GM23338 (cell line): ENCODE measurements around the gene TTC33. TPM values are rescaled to one million over a fixed set of nuclear protein-coding genes. Genes with fewer than 3 reads are reported as not detected.

Experiments used
- ATAC-seq: fragments of 200-7000 bp; cut with Tn5 transposase; 3 replicates; pipeline ENCODE4 v1.9.1; 2020
- DNase-seq: peaks from one replicate; pipeline ENCODE4 v3.0.0-alpha.2; 2015; ENCODE audit warnings: low spot score
- H2AFZ ChIP-seq: fragments of 200-600 bp; sonication (generic); 2 replicates; pipeline ENCODE4 v1.8.0; 2016; ENCODE audit warnings: antibody characterized with exemption, mild to moderate bottlenecking, moderate library complexity
- H3F3A ChIP-seq: fragments of 200-600 bp; sonication (generic); replicated peaks from 2 replicates; pipeline ENCODE4 v1.8.0; 2017; ENCODE audit warnings: antibody characterized with exemption, mixed run types, low read depth
- H3K27ac ChIP-seq: fragments of 200-600 bp; sonication (generic); 2 replicates; pipeline ENCODE4 v1.6.1; 2016; ENCODE audit warnings: low read depth
- H3K27me3 ChIP-seq: fragments of 200-600 bp; sonication (generic); 2 replicates; pipeline ENCODE4 v1.8.0; 2016; ENCODE audit warnings: mild to moderate bottlenecking, mixed run types, moderate library complexity; ENCODE audit not compliant: insufficient read depth
- H3K36me3 ChIP-seq: fragments of 200-600 bp; sonication (generic); 2 replicates; pipeline ENCODE4 v1.8.0; 2016; ENCODE audit warnings: mild to moderate bottlenecking; ENCODE audit not compliant: insufficient read depth
- H3K4me1 ChIP-seq: fragments of 200-600 bp; sonication (generic); 2 replicates; pipeline ENCODE4 v1.8.0; 2016; ENCODE audit warnings: mild to moderate bottlenecking, moderate library complexity; ENCODE audit not compliant: insufficient read depth
- H3K4me2 ChIP-seq: fragments of 200-600 bp; sonication (generic); 2 replicates; pipeline ENCODE4 v1.7.1; 2017; ENCODE audit warnings: mixed run types
- H3K4me3 ChIP-seq: fragments of 200-600 bp; sonication (generic); 2 replicates; pipeline ENCODE4 v1.6.1; 2016; ENCODE audit warnings: mixed run types
- H3K79me2 ChIP-seq: fragments of 200-600 bp; sonication (generic); replicated peaks from 2 replicates; pipeline ENCODE4 v1.8.0; 2017; ENCODE audit warnings: mild to moderate bottlenecking; ENCODE audit not compliant: insufficient read depth
- H3K9me2 ChIP-seq: fragments of 200-600 bp; sonication (generic); 2 replicates; pipeline ENCODE4 v1.8.0; 2017; ENCODE audit not compliant: insufficient read depth
- H4K20me1 ChIP-seq: fragments of 200-600 bp; sonication (generic); replicated peaks from 2 replicates; pipeline ENCODE4 v1.8.0; 2017; ENCODE audit warnings: mild to moderate bottlenecking; ENCODE audit not compliant: insufficient read depth
- H3K27ac Mint-ChIP-seq: 2 replicates; pipeline ENCODE4 v1.8.0; 2020; ENCODE audit warnings: inconsistent platforms, mild to moderate bottlenecking, moderate library complexity, mixed read lengths
- H3K27me3 Mint-ChIP-seq: 3 replicates; pipeline ENCODE4 v1.8.0; 2022; ENCODE audit warnings: low read depth, mild to moderate bottlenecking, moderate library complexity, mixed read lengths, inconsistent platforms; ENCODE audit not compliant: insufficient read depth, poor library complexity
- H3K36me3 Mint-ChIP-seq: 3 replicates; pipeline ENCODE4 v1.8.0; 2021; ENCODE audit warnings: low read depth, mild to moderate bottlenecking, inconsistent platforms, moderate library complexity, mixed read lengths
- H3K4me1 Mint-ChIP-seq: 3 replicates; pipeline ENCODE4 v1.8.0; 2020; ENCODE audit warnings: mild to moderate bottlenecking, inconsistent platforms, mixed read lengths
- H3K4me3 Mint-ChIP-seq: 3 replicates; pipeline ENCODE4 v1.8.0; 2021; ENCODE audit warnings: moderate library complexity, mild to moderate bottlenecking, inconsistent platforms, mixed read lengths
- H3K9me3 Mint-ChIP-seq: 3 replicates; pipeline ENCODE4 v1.8.0; 2020; ENCODE audit warnings: moderate library complexity, mild to moderate bottlenecking, inconsistent platforms, mixed read lengths
- CREB1 ChIP-seq: fragments of 250-450 bp; sonication (Bioruptor Pico); IDR thresholded peaks from 2 replicates; pipeline ENCODE4 v1.5.0; 2020; ENCODE audit warnings: low read depth, mild to moderate bottlenecking, moderate library complexity
- EZH2 ChIP-seq: fragments of 200-600 bp; sonication (generic); IDR thresholded peaks from one replicate; pipeline ENCODE4 v1.8.0; 2017; ENCODE audit warnings: antibody characterized with exemption, mild to moderate bottlenecking, low read depth; ENCODE audit not compliant: unreplicated experiment
- JUNB ChIP-seq: IDR thresholded peaks from one replicate; pipeline ENCODE4 v1.6.1; 2016; ENCODE audit warnings: antibody characterized with exemption; ENCODE audit not compliant: unreplicated experiment
- NANOG ChIP-seq: IDR thresholded peaks from 2 replicates; pipeline ENCODE4 v1.6.1; 2016; ENCODE audit warnings: antibody characterized with exemption, borderline replicate concordance
- STAT1 ChIP-seq: IDR thresholded peaks from one replicate; pipeline ENCODE4 v1.6.1; 2016; ENCODE audit warnings: antibody characterized with exemption; ENCODE audit not compliant: unreplicated experiment
- ZNF114 ChIP-seq: fragments of 250-450 bp; sonication (Bioruptor Pico); IDR thresholded peaks from 2 replicates; pipeline ENCODE4 v1.5.0; 2020; ENCODE audit warnings: mild to moderate bottlenecking, moderate library complexity
- ZNF331 ChIP-seq: fragments of 250-450 bp; sonication (Bioruptor Pico); IDR thresholded peaks from 2 replicates; pipeline ENCODE4 v1.5.0; 2020; ENCODE audit warnings: low read depth, mild to moderate bottlenecking, moderate library complexity
- polyA plus RNA-seq: library from polyadenylated mRNA; unstranded; fragments of >200 nt; fragmentation: Nextera tagmentation; extraction: Ambion mirVana; gene quantifications from 2 replicates; pipeline ENCODE4 v1.2.1, GENCODE V29; 2016
- total RNA-seq: library from RNA; depleted of rRNA; stranded (reverse); fragments of >200 nt; shearing (Covaris generic); gene quantifications from 2 replicates; pipeline ENCODE4 v1.2.3, GENCODE V29; 2014
- TF ChIP-seq, protein P1 (sequence below): IDR thresholded peaks from one replicate; pipeline ENCODE4 v1.6.1; 2018; ENCODE audit warnings: antibody characterized with exemption; ENCODE audit not compliant: unreplicated experiment
- TF ChIP-seq, protein P2 (sequence below), 2 experiments: fragments of 200-600 bp in 1 of 2; sonication (generic) in 1 of 2; conservative IDR thresholded peaks; 2 replicates each; pipeline versions ENCODE4 v1.5.1 to v1.6.1; 2016 to 2017; ENCODE audit warnings: antibody characterized with exemption in 2 of 2, low read depth in 2 of 2, mild to moderate bottlenecking in 2 of 2, moderate library complexity in 1 of 2
- TF ChIP-seq, protein P3 (sequence below): IDR thresholded peaks from 2 replicates; pipeline ENCODE4 v1.6.1; 2016; ENCODE audit warnings: antibody characterized with exemption
- TF ChIP-seq, protein P4 (sequence below): fragments of 250-450 bp; sonication (Bioruptor Pico); IDR thresholded peaks from 2 replicates; pipeline ENCODE4 v1.5.0; 2020; ENCODE audit warnings: mild to moderate bottlenecking, moderate library complexity

The TTC33 gene
- total and polyA plus RNA-seq, 2 experiments from 2014 or later, result 4.1 to 11.5 TPM

DNA sequence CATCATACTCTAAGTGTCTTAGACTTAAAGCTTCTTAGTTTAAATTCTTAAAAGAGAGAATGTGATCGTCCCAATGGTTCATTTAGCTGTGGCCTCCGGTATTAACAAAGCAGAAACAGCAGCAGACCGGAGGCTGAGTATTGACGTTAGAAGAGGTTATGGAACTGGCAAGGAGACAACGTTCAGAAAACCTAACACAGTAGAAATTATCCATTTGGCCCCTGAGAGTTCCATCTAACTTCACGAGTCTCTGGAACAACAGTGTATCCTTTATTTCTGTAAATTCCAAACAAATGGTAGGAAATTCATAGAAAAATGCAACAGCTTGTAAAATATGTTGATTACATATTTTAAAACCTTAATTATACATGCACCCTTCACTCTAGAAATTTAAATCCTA lies 183.4 kb downstream of the TTC33 start:
- Mint-ChIP-seq H3K36me3 (no peaks in the 10 kb centered on the region), H3K9me3 (no peaks in the 10 kb centered on the region), H3K4me3 (no peak overlapping the region), H3K4me1 (no peaks in the 10 kb centered on the region), H3K27me3 (no peaks in the 10 kb centered on the region), H3K27ac (no peak overlapping the region)
- Histone ChIP-seq H4K20me1 (no peaks in the 10 kb centered on the region), H3K4me1 (no peaks in the 10 kb centered on the region), H3K36me3 (no peaks in the 10 kb centered on the region), H2AFZ (no peak overlapping the region), H3K4me3 (no peak overlapping the region), H3F3A (no peaks in the 10 kb centered on the region), H3K27ac (no peak overlapping the region), H3K79me2 (no peaks in the 10 kb centered on the region), H3K27me3 (no peaks in the 10 kb centered on the region), H3K4me2 (no peak overlapping the region), H3K9me2 (no peaks in the 10 kb centered on the region)
- TF ChIP-seq STAT1, result no peak
- TF ChIP-seq ZNF114, result no peak
- no peak for TF ChIP-seq ZNF331 (CRISPR knock-in tag)
- TF ChIP-seq, protein P1, sequence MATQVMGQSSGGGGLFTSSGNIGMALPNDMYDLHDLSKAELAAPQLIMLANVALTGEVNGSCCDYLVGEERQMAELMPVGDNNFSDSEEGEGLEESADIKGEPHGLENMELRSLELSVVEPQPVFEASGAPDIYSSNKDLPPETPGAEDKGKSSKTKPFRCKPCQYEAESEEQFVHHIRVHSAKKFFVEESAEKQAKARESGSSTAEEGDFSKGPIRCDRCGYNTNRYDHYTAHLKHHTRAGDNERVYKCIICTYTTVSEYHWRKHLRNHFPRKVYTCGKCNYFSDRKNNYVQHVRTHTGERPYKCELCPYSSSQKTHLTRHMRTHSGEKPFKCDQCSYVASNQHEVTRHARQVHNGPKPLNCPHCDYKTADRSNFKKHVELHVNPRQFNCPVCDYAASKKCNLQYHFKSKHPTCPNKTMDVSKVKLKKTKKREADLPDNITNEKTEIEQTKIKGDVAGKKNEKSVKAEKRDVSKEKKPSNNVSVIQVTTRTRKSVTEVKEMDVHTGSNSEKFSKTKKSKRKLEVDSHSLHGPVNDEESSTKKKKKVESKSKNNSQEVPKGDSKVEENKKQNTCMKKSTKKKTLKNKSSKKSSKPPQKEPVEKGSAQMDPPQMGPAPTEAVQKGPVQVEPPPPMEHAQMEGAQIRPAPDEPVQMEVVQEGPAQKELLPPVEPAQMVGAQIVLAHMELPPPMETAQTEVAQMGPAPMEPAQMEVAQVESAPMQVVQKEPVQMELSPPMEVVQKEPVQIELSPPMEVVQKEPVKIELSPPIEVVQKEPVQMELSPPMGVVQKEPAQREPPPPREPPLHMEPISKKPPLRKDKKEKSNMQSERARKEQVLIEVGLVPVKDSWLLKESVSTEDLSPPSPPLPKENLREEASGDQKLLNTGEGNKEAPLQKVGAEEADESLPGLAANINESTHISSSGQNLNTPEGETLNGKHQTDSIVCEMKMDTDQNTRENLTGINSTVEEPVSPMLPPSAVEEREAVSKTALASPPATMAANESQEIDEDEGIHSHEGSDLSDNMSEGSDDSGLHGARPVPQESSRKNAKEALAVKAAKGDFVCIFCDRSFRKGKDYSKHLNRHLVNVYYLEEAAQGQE, result no peak
- no peak for TF ChIP-seq NANOG
- TF ChIP-seq, protein P2, sequence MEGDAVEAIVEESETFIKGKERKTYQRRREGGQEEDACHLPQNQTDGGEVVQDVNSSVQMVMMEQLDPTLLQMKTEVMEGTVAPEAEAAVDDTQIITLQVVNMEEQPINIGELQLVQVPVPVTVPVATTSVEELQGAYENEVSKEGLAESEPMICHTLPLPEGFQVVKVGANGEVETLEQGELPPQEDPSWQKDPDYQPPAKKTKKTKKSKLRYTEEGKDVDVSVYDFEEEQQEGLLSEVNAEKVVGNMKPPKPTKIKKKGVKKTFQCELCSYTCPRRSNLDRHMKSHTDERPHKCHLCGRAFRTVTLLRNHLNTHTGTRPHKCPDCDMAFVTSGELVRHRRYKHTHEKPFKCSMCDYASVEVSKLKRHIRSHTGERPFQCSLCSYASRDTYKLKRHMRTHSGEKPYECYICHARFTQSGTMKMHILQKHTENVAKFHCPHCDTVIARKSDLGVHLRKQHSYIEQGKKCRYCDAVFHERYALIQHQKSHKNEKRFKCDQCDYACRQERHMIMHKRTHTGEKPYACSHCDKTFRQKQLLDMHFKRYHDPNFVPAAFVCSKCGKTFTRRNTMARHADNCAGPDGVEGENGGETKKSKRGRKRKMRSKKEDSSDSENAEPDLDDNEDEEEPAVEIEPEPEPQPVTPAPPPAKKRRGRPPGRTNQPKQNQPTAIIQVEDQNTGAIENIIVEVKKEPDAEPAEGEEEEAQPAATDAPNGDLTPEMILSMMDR (conservative IDR thresholded peaks at IDR 0.05; ENCODE audit: low read depth in 2 of 2), result no peak
- TF ChIP-seq, protein P3, sequence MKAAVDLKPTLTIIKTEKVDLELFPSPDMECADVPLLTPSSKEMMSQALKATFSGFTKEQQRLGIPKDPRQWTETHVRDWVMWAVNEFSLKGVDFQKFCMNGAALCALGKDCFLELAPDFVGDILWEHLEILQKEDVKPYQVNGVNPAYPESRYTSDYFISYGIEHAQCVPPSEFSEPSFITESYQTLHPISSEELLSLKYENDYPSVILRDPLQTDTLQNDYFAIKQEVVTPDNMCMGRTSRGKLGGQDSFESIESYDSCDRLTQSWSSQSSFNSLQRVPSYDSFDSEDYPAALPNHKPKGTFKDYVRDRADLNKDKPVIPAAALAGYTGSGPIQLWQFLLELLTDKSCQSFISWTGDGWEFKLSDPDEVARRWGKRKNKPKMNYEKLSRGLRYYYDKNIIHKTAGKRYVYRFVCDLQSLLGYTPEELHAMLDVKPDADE, result no peak
- TF ChIP-seq JUNB, result no peak
- TF ChIP-seq CREB1 (CRISPR knock-in tag), result no peak
- no peak for TF ChIP-seq EZH2
- TF ChIP-seq, protein P4, sequence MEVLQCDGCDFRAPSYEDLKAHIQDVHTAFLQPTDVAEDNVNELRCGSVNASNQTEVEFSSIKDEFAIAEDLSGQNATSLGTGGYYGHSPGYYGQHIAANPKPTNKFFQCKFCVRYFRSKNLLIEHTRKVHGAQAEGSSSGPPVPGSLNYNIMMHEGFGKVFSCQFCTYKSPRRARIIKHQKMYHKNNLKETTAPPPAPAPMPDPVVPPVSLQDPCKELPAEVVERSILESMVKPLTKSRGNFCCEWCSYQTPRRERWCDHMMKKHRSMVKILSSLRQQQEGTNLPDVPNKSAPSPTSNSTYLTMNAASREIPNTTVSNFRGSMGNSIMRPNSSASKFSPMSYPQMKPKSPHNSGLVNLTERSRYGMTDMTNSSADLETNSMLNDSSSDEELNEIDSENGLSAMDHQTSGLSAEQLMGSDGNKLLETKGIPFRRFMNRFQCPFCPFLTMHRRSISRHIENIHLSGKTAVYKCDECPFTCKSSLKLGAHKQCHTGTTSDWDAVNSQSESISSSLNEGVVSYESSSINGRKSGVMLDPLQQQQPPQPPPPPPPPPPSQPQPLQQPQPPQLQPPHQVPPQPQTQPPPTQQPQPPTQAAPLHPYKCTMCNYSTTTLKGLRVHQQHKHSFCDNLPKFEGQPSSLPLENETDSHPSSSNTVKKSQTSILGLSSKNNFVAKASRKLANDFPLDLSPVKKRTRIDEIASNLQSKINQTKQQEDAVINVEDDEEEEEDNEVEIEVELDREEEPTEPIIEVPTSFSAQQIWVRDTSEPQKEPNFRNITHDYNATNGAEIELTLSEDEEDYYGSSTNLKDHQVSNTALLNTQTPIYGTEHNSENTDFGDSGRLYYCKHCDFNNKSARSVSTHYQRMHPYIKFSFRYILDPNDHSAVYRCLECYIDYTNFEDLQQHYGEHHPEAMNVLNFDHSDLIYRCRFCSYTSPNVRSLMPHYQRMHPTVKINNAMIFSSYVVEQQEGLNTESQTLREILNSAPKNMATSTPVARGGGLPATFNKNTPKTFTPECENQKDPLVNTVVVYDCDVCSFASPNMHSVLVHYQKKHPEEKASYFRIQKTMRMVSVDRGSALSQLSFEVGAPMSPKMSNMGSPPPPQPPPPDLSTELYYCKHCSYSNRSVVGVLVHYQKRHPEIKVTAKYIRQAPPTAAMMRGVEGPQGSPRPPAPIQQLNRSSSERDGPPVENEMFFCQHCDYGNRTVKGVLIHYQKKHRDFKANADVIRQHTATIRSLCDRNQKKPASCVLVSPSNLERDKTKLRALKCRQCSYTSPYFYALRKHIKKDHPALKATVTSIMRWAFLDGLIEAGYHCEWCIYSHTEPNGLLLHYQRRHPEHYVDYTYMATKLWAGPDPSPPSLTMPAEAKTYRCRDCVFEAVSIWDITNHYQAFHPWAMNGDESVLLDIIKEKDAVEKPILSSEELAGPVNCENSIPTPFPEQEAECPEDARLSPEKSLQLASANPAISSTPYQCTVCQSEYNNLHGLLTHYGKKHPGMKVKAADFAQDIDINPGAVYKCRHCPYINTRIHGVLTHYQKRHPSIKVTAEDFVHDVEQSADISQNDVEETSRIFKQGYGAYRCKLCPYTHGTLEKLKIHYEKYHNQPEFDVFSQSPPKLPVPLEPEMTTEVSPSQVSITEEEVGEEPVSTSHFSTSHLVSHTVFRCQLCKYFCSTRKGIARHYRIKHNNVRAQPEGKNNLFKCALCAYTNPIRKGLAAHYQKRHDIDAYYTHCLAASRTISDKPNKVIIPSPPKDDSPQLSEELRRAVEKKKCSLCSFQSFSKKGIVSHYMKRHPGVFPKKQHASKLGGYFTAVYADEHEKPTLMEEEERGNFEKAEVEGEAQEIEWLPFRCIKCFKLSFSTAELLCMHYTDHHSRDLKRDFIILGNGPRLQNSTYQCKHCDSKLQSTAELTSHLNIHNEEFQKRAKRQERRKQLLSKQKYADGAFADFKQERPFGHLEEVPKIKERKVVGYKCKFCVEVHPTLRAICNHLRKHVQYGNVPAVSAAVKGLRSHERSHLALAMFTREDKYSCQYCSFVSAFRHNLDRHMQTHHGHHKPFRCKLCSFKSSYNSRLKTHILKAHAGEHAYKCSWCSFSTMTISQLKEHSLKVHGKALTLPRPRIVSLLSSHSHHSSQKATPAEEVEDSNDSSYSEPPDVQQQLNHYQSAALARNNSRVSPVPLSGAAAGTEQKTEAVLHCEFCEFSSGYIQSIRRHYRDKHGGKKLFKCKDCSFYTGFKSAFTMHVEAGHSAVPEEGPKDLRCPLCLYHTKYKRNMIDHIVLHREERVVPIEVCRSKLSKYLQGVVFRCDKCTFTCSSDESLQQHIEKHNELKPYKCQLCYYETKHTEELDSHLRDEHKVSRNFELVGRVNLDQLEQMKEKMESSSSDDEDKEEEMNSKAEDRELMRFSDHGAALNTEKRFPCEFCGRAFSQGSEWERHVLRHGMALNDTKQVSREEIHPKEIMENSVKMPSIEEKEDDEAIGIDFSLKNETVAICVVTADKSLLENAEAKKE (CRISPR knock-in tag), result no peak
- DNase-seq (no peak), ATAC-seq (no peak)
